Lung (tissue), 12 donors: Measurements from ENCODE around the gene RAVER1. TPM values are rescaled to one million over a fixed set of nuclear protein-coding genes. Genes with fewer than 3 reads are reported as not detected.
A peak's percentile ranks its signal among the peaks of the same experiment; 100 is the strongest.

Experiments
- ATAC-seq: fragments of 200-7000 bp; cut with Tn5 transposase; one replicate; pipeline ENCODE4 v1.9.1; 2020; ENCODE audit warnings: moderate number of reproducible peaks; ENCODE audit not compliant: insufficient read depth, low FRiP score
- DNase-seq, 3 donors: peaks; one replicate each; pipeline ENCODE4 v3.0.0-alpha.2; 2013 to 2017
- H3K27ac ChIP-seq, 2 donors: one replicate each; pipeline ENCODE4 v1.5.1; 2013; ENCODE audit warnings: mild to moderate bottlenecking in 2 of 2, moderate library complexity in 2 of 2, control low read depth in 1 of 2, inconsistent platforms in 1 of 2, low read depth in 1 of 2, low read length in 1 of 2
- H3K27me3 ChIP-seq, 3 donors: one replicate each; pipeline ENCODE4 v1.5.1; 2013; ENCODE audit warnings: low read length in 2 of 3; ENCODE audit not compliant: control insufficient read depth in 3 of 3, insufficient read depth in 3 of 3
- H3K36me3 ChIP-seq, 4 donors: one replicate each; pipeline ENCODE4 v1.5.1; 2013; ENCODE audit warnings: low read length in 4 of 4, mild to moderate bottlenecking in 1 of 4, moderate library complexity in 1 of 4; ENCODE audit not compliant: control insufficient read depth in 4 of 4, insufficient read depth in 4 of 4
- H3K4me1 ChIP-seq, 5 donors: one replicate each; pipeline ENCODE4 v1.5.1; 2013; ENCODE audit warnings: low read length in 5 of 5, mild to moderate bottlenecking in 2 of 5, moderate library complexity in 1 of 5; ENCODE audit not compliant: control insufficient read depth in 5 of 5, insufficient read depth in 5 of 5
- H3K4me3 ChIP-seq: one replicate; pipeline ENCODE4 v1.5.1; 2013; ENCODE audit warnings: mild to moderate bottlenecking, control low read depth, moderate library complexity
- H3K9ac ChIP-seq, 2 donors: one replicate each; pipeline ENCODE4 v1.5.1; 2013; ENCODE audit warnings: low read length in 2 of 2, control low read depth in 1 of 2; ENCODE audit not compliant: insufficient read depth in 1 of 2
- H3K9me3 ChIP-seq, 4 donors: one replicate each; pipeline ENCODE4 v1.5.1; 2013; ENCODE audit warnings: low read length in 3 of 4, mild to moderate bottlenecking in 1 of 4, moderate library complexity in 1 of 4; ENCODE audit not compliant: control insufficient read depth in 4 of 4, insufficient read depth in 3 of 4
- CTCF ChIP-seq: IDR thresholded peaks from 2 replicates; pipeline ENCODE4 v1.5.1; 2012; ENCODE audit warnings: mild to moderate bottlenecking; ENCODE audit errors: control extremely low read depth, extremely low read depth
- WGBS, 2 donors: extraction: QIAGEN DNeasy Blood & Tissue Kit; methylation state at CpG; one replicate each; pipeline ENCODE4 v1.1.7; 2013; 5-methylcytosine and 5-hydroxymethylcytosine counted together
- polyA plus RNA-seq, 2 donors: library from polyadenylated mRNA; stranded (reverse); fragments of 200-250 nt; gene quantifications; one replicate each; pipeline ENCODE4 v1.2.1, GENCODE V29; 2013
- total RNA-seq, 2 donors: library from RNA; depleted of rRNA in 1 of 2; stranded (reverse); fragments of >200 nt in 1 of 2; gene quantifications; one replicate each; pipeline ENCODE4 v1.2.1, GENCODE V29; 2014 to 2021
- donor health status: control.
- donor health status: control.
- donor health status: Bipolar disorder and iron deficiency.
- donor health status: healthy.
- donor health status: DM: yes; HTN: yes; CAD: no.

Gene RAVER1
- total and polyA plus RNA-seq, 4 donors, result 10.5 to 46.1 (median 19.4) TPM

- no peak for DNase-seq
- ATAC-seq, result no peak
These were observed 13.2 kb upstream of the RAVER1 start for GRCh38 chr19:10346509-10346908.

GRCh38 chr19:10344780-10345179 lies 11.5 kb upstream of the RAVER1 start:
- Histone ChIP-seq H3K9ac (no peak overlapping the region), H3K4me3 (no peak overlapping the region), H3K27ac (no peak overlapping the region), H3K9me3 (no peaks in the 10 kb centered on the region), H3K27me3 (no peaks in the 10 kb centered on the region), H3K36me3 (peaks cover 0 to 1% (median under 1%) of the 10 kb centered on the region in 4 donors), H3K4me1 (no peaks in the 10 kb centered on the region)
- WGBS, 2 donors, result 88 to 93% methylated on average over 10 of the region's 10 CpGs
- no peak for TF ChIP-seq CTCF
- DNase-seq (no peak), ATAC-seq (no peak)

More at GRCh38 chr19:10346509-10346908, 13.2 kb upstream of the RAVER1 start:
- no peak for TF ChIP-seq CTCF
- H3K4me3 ChIP-seq, result no peak overlapping the region
- peak overlapping the region in 1 of 2 donors; percentile 58 for H3K27ac ChIP-seq
- WGBS, 2 donors, result 29 to 46% methylated on average over 10 of the region's 10 CpGs
- H3K9me3 ChIP-seq, result no peaks in the 10 kb centered on the region
- H3K36me3 ChIP-seq, result peaks cover 0 to 8% (median 3%) of the 10 kb centered on the region in 4 donors
- H3K4me1 ChIP-seq, result no peaks in the 10 kb centered on the region
- no peak overlapping the region for H3K9ac ChIP-seq
- no peaks in the 10 kb centered on the region for H3K27me3 ChIP-seq

- Histone ChIP-seq H3K4me1 (no peaks in the 10 kb centered on the region), H3K27ac (no peak overlapping the region), H3K4me3 (no peak overlapping the region), H3K36me3 (no peaks in the 10 kb centered on the region), H3K9me3 (no peaks in the 10 kb centered on the region), H3K9ac (no peak overlapping the region), H3K27me3 (no peaks in the 10 kb centered on the region)
- DNase-seq (no peak), ATAC-seq (no peak)
- 81 to 92% methylated on average over 2 of the region's 2 CpGs for WGBS, 2 donors
- TF ChIP-seq CTCF, result no peak
These were observed 10.2 kb upstream of the RAVER1 start for GRCh38 chr19:10343495-10343894.

GRCh38 chr19:10339977-10340376 lies 6.6 kb upstream of the RAVER1 start:
- no peak overlapping the region for H3K4me3 ChIP-seq
- no peaks in the 10 kb centered on the region for H3K27me3 ChIP-seq
- ATAC-seq (no peak), DNase-seq (no peak)
- H3K9ac ChIP-seq, result no peak overlapping the region
- H3K9me3 ChIP-seq, result no peaks in the 10 kb centered on the region
- no peaks in the 10 kb centered on the region for H3K36me3 ChIP-seq
- peaks cover 0 to 4% (median 0%) of the 10 kb centered on the region in 5 donors for H3K4me1 ChIP-seq
- WGBS, 2 donors, result 81 to 89% methylated on average over 5 of the region's 5 CpGs
- TF ChIP-seq CTCF, result no peak
- H3K27ac ChIP-seq, result no peak overlapping the region
